COR-L47 (cell line): ENCODE results near the gene CCDC69.
A peak's percentile ranks its signal among the peaks of the same experiment; 100 is the strongest.
"Not testable (repeated sequence)": the region's sequence is repeated elsewhere in the genome, so short reads cannot be mapped to it uniquely, and the experiment has no call there.

Source experiments
- DNase-seq: peaks from one replicate; lab custom pipeline; 2025; lab: John Stamatoyannopoulos, UW

The CCDC69 gene

GRCh38 chr5:151223447-151224264, at the start of gene CCDC69:
TSS of gene CCDC69 (minus strand) at chr5:151224092. CDS start at chr5:151223970, 122 bp downstream.
- DNase-seq: peak; percentile 15

- DNase-seq: no peak
Observed at GRCh38 chr5:151271336-151271735, 47.4 kb upstream of the CCDC69 start.

- DNase-seq: no peak
Observed at GRCh38 chr5:151270599-151270998, 46.7 kb upstream of the CCDC69 start.

- DNase-seq: no peak
Observed at GRCh38 chr5:151267491-151268260, 43.8 kb upstream of the CCDC69 start.

- no peak for DNase-seq
Observed at GRCh38 chr5:151264113-151264512, 40.2 kb upstream of the CCDC69 start.

- no peak for DNase-seq
Observed at GRCh38 chr5:151262532-151262931, 38.6 kb upstream of the CCDC69 start.

GRCh38 chr5:151259931-151260330, 36.0 kb upstream of the CCDC69 start:
- DNase-seq: no peak

GRCh38 chr5:151258816-151259215, 34.9 kb upstream of the CCDC69 start:
- DNase-seq: no peak

GRCh38 chr5:151258201-151258611, 34.3 kb upstream of the CCDC69 start:
- DNase-seq: no peak

GRCh38 chr5:151257731-151258181, 33.9 kb upstream of the CCDC69 start:
- DNase-seq: no peak

- DNase-seq: no peak
Observed at GRCh38 chr5:151255621-151256286, 31.9 kb upstream of the CCDC69 start.

GRCh38 chr5:151254990-151255389, 31.1 kb upstream of the CCDC69 start:
- DNase-seq: not testable (repeated sequence)

- no peak for DNase-seq
Observed at GRCh38 chr5:151254556-151254955, 30.7 kb upstream of the CCDC69 start.

GRCh38 chr5:151253605-151253950, 29.7 kb upstream of the CCDC69 start:
- DNase-seq: no peak

- peak; percentile 97 for DNase-seq
Observed at GRCh38 chr5:151252762-151253604, 29.1 kb upstream of the CCDC69 start, which contains the start of gene GM2A. TSS of gene GM2A (plus strand) at chr5:151253185. CDS start at chr5:151253217, 32 bp downstream.

GRCh38 chr5:151251621-151252020, 27.7 kb upstream of the CCDC69 start:
- no peak for DNase-seq

GRCh38 chr5:151251001-151251551, 27.2 kb upstream of the CCDC69 start:
- no peak for DNase-seq

- no peak for DNase-seq
Observed at GRCh38 chr5:151250346-151251000, 26.6 kb upstream of the CCDC69 start.

- DNase-seq: no peak
Observed at GRCh38 chr5:151249281-151249680, 25.4 kb upstream of the CCDC69 start.

- DNase-seq: no peak
Observed at GRCh38 chr5:151248651-151249050, 24.8 kb upstream of the CCDC69 start.
